Panc1 (cell line): Measurements from ENCODE around the gene EPS8L1.

Experiments used
- CTCF ChIP-seq: fragments of 450-650 bp; IDR thresholded peaks from 2 replicates; pipeline ENCODE4 v1.5.1; 2017; ENCODE audit warnings: mild to moderate bottlenecking
- POLR2AphosphoS5 ChIP-seq: IDR thresholded peaks from 2 replicates; pipeline ENCODE4 v1.6.1; 2012; ENCODE audit warnings: mild to moderate bottlenecking, low read depth, low read length, moderate library complexity
- REST ChIP-seq, 2 experiments: IDR thresholded peaks; 2 replicates each; pipeline ENCODE4 v1.6.1; 2011 to 2012; ENCODE audit warnings: low read depth in 2 of 2, control low read depth in 1 of 2, low read length in 1 of 2, mild to moderate bottlenecking in 1 of 2, moderate library complexity in 1 of 2; ENCODE audit not compliant: insufficient read depth in 1 of 2
- SIN3A ChIP-seq: IDR thresholded peaks from 2 replicates; pipeline ENCODE4 v1.6.1; 2012; ENCODE audit warnings: low read depth, mild to moderate bottlenecking, low read length, moderate library complexity, borderline replicate concordance; ENCODE audit not compliant: insufficient read depth

GRCh38 chr19:55103190-55103589 is 27.5 kb downstream of the EPS8L1 start:
- TF ChIP-seq CTCF (no peak), REST (IDR thresholded peaks at IDR 0.05; ENCODE audit: insufficient read depth in 1 of 2, low read depth in 2 of 2, low read length in 1 of 2) (no peak), POLR2AphosphoS5 (no peak), SIN3A (no peak)
